Ishikawa (cell line): ENCODE results near the gene SOX6.
A peak's percentile ranks its signal among the peaks of the same experiment; 100 is the strongest.

ENCODE experiments used
- CEBPB ChIP-seq: IDR thresholded peaks from 2 replicates; pipeline ENCODE4 v1.6.1; 2012
- CREB1 ChIP-seq: IDR thresholded peaks from 2 replicates; pipeline ENCODE4 v1.6.1; 2012; ENCODE audit warnings: low read depth
- EGR1 ChIP-seq: IDR thresholded peaks from 2 replicates; pipeline ENCODE4 v1.6.1; 2012
- EP300 ChIP-seq: IDR thresholded peaks from 2 replicates; pipeline ENCODE4 v1.6.1; 2012; ENCODE audit warnings: borderline replicate concordance
- FOXM1 ChIP-seq: IDR thresholded peaks from 2 replicates; pipeline ENCODE4 v1.6.1; 2012; ENCODE audit warnings: low read depth, borderline replicate concordance
- MAX ChIP-seq: IDR thresholded peaks from 2 replicates; pipeline ENCODE4 v1.6.1; 2012
- NFIC ChIP-seq: IDR thresholded peaks from 2 replicates; pipeline ENCODE4 v1.6.1; 2012
- RAD21 ChIP-seq: IDR thresholded peaks from 2 replicates; pipeline ENCODE4 v1.6.1; 2012; ENCODE audit warnings: low read depth
- TAF1 ChIP-seq: IDR thresholded peaks from 2 replicates; pipeline ENCODE4 v1.6.1; 2012; ENCODE audit warnings: low read depth, mild to moderate bottlenecking
- TCF12 ChIP-seq: IDR thresholded peaks from 2 replicates; pipeline ENCODE4 v1.6.1; 2012; ENCODE audit warnings: low read depth
- TEAD4 ChIP-seq: IDR thresholded peaks from 2 replicates; pipeline ENCODE4 v1.6.1; 2012
- USF1 ChIP-seq: IDR thresholded peaks from 2 replicates; pipeline ENCODE4 v1.6.1; 2012
- YY1 ChIP-seq: IDR thresholded peaks from 2 replicates; pipeline ENCODE4 v1.6.1; 2012; ENCODE audit warnings: low read depth
- ZBTB7A ChIP-seq: IDR thresholded peaks from 2 replicates; pipeline ENCODE4 v1.6.1; 2012; ENCODE audit warnings: low read depth
- TF ChIP-seq, protein P1 (sequence below): IDR thresholded peaks from 2 replicates; pipeline ENCODE4 v1.6.1; 2012; ENCODE audit warnings: low read depth, mild to moderate bottlenecking

The SOX6 gene

GRCh38 chr11:16301462-16301861 is 54.9 kb downstream of the SOX6 start:
- TF ChIP-seq TCF12 (no peak), CREB1 (no peak), EP300 (no peak), EGR1 (no peak), NFIC (no peak), CEBPB (no peak), ZBTB7A (no peak), TEAD4 (no peak), FOXM1 (no peak), RAD21 (no peak), USF1 (no peak)
- TF ChIP-seq, protein P1, sequence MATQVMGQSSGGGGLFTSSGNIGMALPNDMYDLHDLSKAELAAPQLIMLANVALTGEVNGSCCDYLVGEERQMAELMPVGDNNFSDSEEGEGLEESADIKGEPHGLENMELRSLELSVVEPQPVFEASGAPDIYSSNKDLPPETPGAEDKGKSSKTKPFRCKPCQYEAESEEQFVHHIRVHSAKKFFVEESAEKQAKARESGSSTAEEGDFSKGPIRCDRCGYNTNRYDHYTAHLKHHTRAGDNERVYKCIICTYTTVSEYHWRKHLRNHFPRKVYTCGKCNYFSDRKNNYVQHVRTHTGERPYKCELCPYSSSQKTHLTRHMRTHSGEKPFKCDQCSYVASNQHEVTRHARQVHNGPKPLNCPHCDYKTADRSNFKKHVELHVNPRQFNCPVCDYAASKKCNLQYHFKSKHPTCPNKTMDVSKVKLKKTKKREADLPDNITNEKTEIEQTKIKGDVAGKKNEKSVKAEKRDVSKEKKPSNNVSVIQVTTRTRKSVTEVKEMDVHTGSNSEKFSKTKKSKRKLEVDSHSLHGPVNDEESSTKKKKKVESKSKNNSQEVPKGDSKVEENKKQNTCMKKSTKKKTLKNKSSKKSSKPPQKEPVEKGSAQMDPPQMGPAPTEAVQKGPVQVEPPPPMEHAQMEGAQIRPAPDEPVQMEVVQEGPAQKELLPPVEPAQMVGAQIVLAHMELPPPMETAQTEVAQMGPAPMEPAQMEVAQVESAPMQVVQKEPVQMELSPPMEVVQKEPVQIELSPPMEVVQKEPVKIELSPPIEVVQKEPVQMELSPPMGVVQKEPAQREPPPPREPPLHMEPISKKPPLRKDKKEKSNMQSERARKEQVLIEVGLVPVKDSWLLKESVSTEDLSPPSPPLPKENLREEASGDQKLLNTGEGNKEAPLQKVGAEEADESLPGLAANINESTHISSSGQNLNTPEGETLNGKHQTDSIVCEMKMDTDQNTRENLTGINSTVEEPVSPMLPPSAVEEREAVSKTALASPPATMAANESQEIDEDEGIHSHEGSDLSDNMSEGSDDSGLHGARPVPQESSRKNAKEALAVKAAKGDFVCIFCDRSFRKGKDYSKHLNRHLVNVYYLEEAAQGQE = no peak

- TF ChIP-seq YY1 (no peak), TEAD4 (no peak), CEBPB (no peak), RAD21 (no peak), FOXM1 (no peak), MAX (no peak), USF1 (no peak), TCF12 (no peak), TAF1 (no peak), ZBTB7A (no peak), CREB1 (no peak), NFIC (no peak), EP300 (no peak), EGR1 (no peak)
- TF ChIP-seq, protein P1 = no peak
These were observed 56.2 kb downstream of the SOX6 start for GRCh38 chr11:16299884-16300782.

DNA sequence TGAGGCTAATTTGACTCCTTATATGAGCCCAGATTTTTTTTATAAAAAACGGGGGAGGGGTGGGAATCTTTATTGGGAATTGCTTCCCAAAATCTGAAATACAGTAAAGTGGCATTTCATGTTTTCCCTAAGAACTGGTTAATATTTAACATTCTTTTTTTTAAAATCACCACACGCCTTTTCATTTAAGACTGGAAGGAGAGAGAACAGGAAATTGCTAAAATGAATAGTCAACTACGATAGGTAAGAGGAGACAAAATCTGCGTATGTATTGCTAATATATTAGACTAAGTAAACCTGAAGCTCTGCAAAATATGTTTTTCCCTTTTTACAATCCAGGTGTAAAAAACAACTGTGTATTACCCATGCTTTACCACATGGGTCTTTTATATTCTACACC is 57.0 kb downstream of the SOX6 start:
- TF ChIP-seq TEAD4 = no peak

GRCh38 chr11:16297332-16297731 is 59.0 kb downstream of the SOX6 start:
- TF ChIP-seq, protein P1 = no peak
- TF ChIP-seq NFIC = peak; percentile 38; the same call in 1 of the 2 replicates
- TF ChIP-seq ZBTB7A = no peak

DNA sequence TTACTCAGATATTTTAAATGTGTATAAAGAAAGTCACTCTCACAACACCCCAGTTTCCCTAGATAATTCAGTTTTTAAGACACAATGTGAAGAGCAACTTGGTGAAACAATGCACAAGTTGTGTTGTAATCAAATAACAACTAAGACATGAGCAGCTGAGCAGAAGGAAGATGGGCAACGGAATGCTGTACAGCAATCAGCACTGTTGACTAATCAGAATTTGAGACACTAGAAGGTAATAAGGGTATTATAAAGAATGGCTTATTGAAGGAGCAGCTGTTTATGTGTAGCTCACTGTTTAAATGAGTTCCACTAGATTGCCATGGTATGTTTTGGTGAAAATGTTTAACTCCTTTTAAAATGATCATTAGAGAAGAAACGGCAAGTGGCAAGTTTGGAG is 60.1 kb downstream of the SOX6 start:
- no peak for TF ChIP-seq FOXM1
- no peak for TF ChIP-seq MAX
- TF ChIP-seq, protein P1 = no peak
- no peak for TF ChIP-seq CREB1
- no peak for TF ChIP-seq YY1
- TF ChIP-seq TAF1 = no peak
- no peak for TF ChIP-seq ZBTB7A
- TF ChIP-seq TCF12 = no peak
